Measurements from ENCODE around the gene WNK1.

The WNK1 gene

DNA sequence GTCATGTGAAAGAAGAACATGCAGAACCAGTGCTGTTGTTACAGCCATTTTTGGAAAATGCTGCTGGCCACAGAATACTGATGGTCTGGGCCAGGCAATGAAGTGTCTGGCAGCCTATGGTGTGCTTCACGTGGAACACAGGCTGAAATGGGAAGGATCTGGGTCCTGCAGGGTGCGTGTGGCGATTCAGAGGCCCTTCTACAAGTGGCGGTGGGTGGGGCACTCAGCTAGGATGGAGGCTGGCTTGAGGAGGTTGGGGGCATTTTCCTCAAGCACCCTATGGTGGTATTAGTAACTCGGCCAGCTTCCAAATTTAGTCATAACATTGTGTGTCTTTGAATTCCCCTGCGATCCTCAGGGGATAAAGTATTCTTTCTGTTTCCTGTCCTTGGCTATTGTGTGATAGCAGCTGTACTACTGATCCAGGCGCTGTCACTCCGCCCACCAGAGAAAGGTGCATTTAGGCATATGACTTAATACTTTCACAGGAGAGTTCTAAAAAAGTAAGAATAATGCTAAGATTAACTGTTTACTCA is 206.3 kb downstream of the WNK1 start:
- DNase-seq = no peak

Data from eye (tissue), 1 donor.